Measurements from ENCODE around the gene ATP5ME. TPM values are rescaled to one million over a fixed set of nuclear protein-coding genes. Genes with fewer than 3 reads are reported as not detected.

ATP5ME gene
- total RNA-seq, 2 experiments from 2014 or later = 109 to 126 TPM

- intact Hi-C loops (cut with DNase I, micrococcal nuclease) = no loop called here
- Histone ChIP-seq H3K27me3 (ENCODE audit: control insufficient read depth in 1 of 2, insufficient read depth in 2 of 2, low read length in 2 of 2) (no peaks in the 10 kb centered on the region), H3K27ac (ENCODE audit: low read depth in 1 of 2, low read length in 2 of 2) (no peak overlapping the region), H3K9me3 (ENCODE audit: control insufficient read depth in 1 of 2, insufficient read depth in 1 of 2, low read length in 2 of 2) (peaks cover 0 to 56% of the 10 kb centered on the region in 2 experiments), H3K4me3 (ENCODE audit: low read length) (no peak overlapping the region), H3K4me1 (ENCODE audit: insufficient read depth, low read length) (no peaks in the 10 kb centered on the region), H3K36me3 (ENCODE audit: insufficient read depth, low read length) (no peaks in the 10 kb centered on the region)
- TF ChIP-seq CTCF (IDR thresholded peaks at IDR 0.05) = no peak
- peaks cover 10% of the 10 kb centered on the region for H3K27me3 Mint-ChIP-seq
- POLR2A ChIA-PET = no interaction called here
- ATAC-seq (ENCODE audit: poor library complexity) = no peak
- H3K9me3 Mint-ChIP-seq = peaks cover 6% of the 10 kb centered on the region
- CTCF ChIA-PET = no interaction called here
- H3K4me1 Mint-ChIP-seq (ENCODE audit: low read depth) = no peaks in the 10 kb centered on the region
- H3K4me3 Mint-ChIP-seq = no peak overlapping the region
- no peak for DNase-seq
- H3K27ac Mint-ChIP-seq = no peak overlapping the region
- no peaks in the 10 kb centered on the region for H3K36me3 Mint-ChIP-seq (ENCODE audit: low read depth)
These were observed 45.8 kb downstream of the ATP5ME start for GRCh38 chr4:628311-628741.

GRCh38 chr4:627347-628125 is 46.5 kb downstream of the ATP5ME start:
- H3K9me3 ChIP-seq (ENCODE audit: control insufficient read depth in 1 of 2, insufficient read depth in 1 of 2, low read length in 2 of 2) = peaks cover 0 to 51% of the 10 kb centered on the region in 2 experiments
- POLR2A ChIA-PET = no interaction called here
- H3K27ac ChIP-seq (ENCODE audit: low read depth in 1 of 2, low read length in 2 of 2) = no peak overlapping the region
- CTCF ChIA-PET = no interaction called here
- Mint-ChIP-seq H3K4me3 (no peak overlapping the region), H3K36me3 (ENCODE audit: low read depth) (no peaks in the 10 kb centered on the region), H3K4me1 (ENCODE audit: low read depth) (no peaks in the 10 kb centered on the region), H3K9me3 (peaks cover 6% of the 10 kb centered on the region), H3K27me3 (peaks cover 10% of the 10 kb centered on the region), H3K27ac (no peak overlapping the region)
- no peaks in the 10 kb centered on the region for H3K36me3 ChIP-seq (ENCODE audit: insufficient read depth, low read length)
- H3K4me1 ChIP-seq (ENCODE audit: insufficient read depth, low read length) = no peaks in the 10 kb centered on the region
- no peak overlapping the region for H3K4me3 ChIP-seq (ENCODE audit: low read length)
- ATAC-seq (ENCODE audit: poor library complexity) = no peak
- no peaks in the 10 kb centered on the region for H3K27me3 ChIP-seq (ENCODE audit: control insufficient read depth in 1 of 2, insufficient read depth in 2 of 2, low read length in 2 of 2)
- no peak for DNase-seq
- intact Hi-C loops (cut with DNase I, micrococcal nuclease) = no loop called here
- no peak for TF ChIP-seq CTCF (IDR thresholded peaks at IDR 0.05)

- no peak overlapping the region for H3K4me3 ChIP-seq (ENCODE audit: low read length)
- H3K4me1 Mint-ChIP-seq (ENCODE audit: low read depth) = no peaks in the 10 kb centered on the region
- no peak overlapping the region for H3K27ac ChIP-seq (ENCODE audit: low read depth in 1 of 2, low read length in 2 of 2)
- ChIA-PET POLR2A (no interaction called here), CTCF (no interaction called here)
- H3K27ac Mint-ChIP-seq = no peak overlapping the region
- H3K4me3 Mint-ChIP-seq = no peak overlapping the region
- H3K4me1 ChIP-seq (ENCODE audit: insufficient read depth, low read length) = no peaks in the 10 kb centered on the region
- peaks cover 15% of the 10 kb centered on the region for H3K27me3 Mint-ChIP-seq
- no peaks in the 10 kb centered on the region for H3K27me3 ChIP-seq (ENCODE audit: control insufficient read depth in 1 of 2, insufficient read depth in 2 of 2, low read length in 2 of 2)
- H3K36me3 Mint-ChIP-seq (ENCODE audit: low read depth) = no peaks in the 10 kb centered on the region
- peaks cover 0 to 45% of the 10 kb centered on the region in 2 experiments for H3K9me3 ChIP-seq (ENCODE audit: control insufficient read depth in 1 of 2, insufficient read depth in 1 of 2, low read length in 2 of 2)
- no peak for TF ChIP-seq CTCF (IDR thresholded peaks at IDR 0.05)
- intact Hi-C loops (cut with DNase I, micrococcal nuclease) = no loop called here
- H3K36me3 ChIP-seq (ENCODE audit: insufficient read depth, low read length) = no peaks in the 10 kb centered on the region
- H3K9me3 Mint-ChIP-seq = peaks cover 6% of the 10 kb centered on the region
- no peak for ATAC-seq (ENCODE audit: poor library complexity)
- DNase-seq = no peak
These were observed 47.6 kb downstream of the ATP5ME start for GRCh38 chr4:626201-627091.
